Measurements from ENCODE around the gene TNIP3. TPM values are rescaled to one million over a fixed set of nuclear protein-coding genes. Genes with fewer than 3 reads are reported as not detected.

Gene TNIP3, protein sequence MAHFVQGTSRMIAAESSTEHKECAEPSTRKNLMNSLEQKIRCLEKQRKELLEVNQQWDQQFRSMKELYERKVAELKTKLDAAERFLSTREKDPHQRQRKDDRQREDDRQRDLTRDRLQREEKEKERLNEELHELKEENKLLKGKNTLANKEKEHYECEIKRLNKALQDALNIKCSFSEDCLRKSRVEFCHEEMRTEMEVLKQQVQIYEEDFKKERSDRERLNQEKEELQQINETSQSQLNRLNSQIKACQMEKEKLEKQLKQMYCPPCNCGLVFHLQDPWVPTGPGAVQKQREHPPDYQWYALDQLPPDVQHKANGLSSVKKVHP
- total RNA-seq = 0.65 and 0.91 TPM in 2 replicates

GRCh38 chr4:121164291-121164690, at the start of gene TNIP3:
Gene TNIP3 (minus strand): TSS chr4:121164321. CDS start chr4:121164125, 196 bp downstream.

Other genes starting within 250 kb of the TNIP3 start
- gene PRDM5, start 241.6 kb downstream of the TNIP3 start, total RNA-seq = 4.5 and 7.1 TPM in 2 replicates
- not detected in 2 replicates for gene NDNF, start 91.8 kb downstream of the TNIP3 start, total RNA-seq
- gene QRFPR, start 216.7 kb upstream of the TNIP3 start, total RNA-seq = not detected in 2 replicates